ENCODE data around the gene STK32B.

STK32B gene

DNA sequence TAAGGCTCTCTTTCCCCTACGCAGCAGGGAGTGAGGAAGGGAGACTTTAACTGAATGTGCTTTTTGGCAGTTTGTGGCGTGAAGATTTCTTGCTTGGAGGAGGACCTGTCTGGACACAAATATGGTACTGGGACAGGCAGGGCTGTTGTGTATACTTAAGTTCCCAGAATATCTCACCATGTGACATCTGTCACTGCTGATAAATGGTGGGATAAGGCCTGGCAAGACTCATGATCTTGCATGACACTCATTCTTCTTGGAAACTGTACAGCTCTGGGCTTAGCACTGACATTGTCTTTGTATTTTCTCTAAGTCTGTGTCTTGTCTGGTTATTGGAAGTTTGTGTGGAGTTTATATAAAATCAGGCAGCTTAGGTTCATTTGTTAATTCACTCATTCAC lies 93.1 kb downstream of the STK32B start:
- Histone ChIP-seq H3K4me1 (no peaks in the 10 kb centered on the region), H3K9me3 (no peaks in the 10 kb centered on the region), H3K36me3 (no peaks in the 10 kb centered on the region), H3K4me3 (no peak overlapping the region), H3K27ac (no peak overlapping the region), H3K27me3 (no peaks in the 10 kb centered on the region)
- TF ChIP-seq, protein P1, sequence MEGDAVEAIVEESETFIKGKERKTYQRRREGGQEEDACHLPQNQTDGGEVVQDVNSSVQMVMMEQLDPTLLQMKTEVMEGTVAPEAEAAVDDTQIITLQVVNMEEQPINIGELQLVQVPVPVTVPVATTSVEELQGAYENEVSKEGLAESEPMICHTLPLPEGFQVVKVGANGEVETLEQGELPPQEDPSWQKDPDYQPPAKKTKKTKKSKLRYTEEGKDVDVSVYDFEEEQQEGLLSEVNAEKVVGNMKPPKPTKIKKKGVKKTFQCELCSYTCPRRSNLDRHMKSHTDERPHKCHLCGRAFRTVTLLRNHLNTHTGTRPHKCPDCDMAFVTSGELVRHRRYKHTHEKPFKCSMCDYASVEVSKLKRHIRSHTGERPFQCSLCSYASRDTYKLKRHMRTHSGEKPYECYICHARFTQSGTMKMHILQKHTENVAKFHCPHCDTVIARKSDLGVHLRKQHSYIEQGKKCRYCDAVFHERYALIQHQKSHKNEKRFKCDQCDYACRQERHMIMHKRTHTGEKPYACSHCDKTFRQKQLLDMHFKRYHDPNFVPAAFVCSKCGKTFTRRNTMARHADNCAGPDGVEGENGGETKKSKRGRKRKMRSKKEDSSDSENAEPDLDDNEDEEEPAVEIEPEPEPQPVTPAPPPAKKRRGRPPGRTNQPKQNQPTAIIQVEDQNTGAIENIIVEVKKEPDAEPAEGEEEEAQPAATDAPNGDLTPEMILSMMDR (IDR thresholded peaks at IDR 0.05): no peak
- DNase-seq: no peak
- intact Hi-C loops (cut with DNase I; ENCODE audit: low total_unique reads): no loop called here

DNA sequence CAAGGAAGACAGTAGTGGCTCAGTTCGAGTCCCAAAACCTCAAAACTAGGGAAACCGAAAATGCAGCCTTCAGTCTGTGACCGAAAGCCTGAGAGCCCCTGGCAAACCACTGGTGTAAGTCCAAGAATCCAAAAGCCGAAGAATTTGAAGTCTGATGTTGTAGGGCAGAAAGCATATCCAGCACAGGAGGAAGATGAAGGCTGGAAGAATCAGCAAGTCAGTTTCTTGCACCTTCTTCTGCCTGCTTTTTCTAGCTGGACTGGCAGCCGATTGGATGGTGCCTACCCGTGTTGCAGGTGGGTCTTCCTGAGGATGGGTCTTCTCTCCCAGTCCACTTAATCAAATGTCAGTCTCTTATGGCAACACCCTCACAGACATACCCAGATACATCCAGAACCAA lies 95.0 kb downstream of the STK32B start:
- TF ChIP-seq, protein P1 (IDR thresholded peaks at IDR 0.05): no peak
- intact Hi-C loops (cut with DNase I; ENCODE audit: low total_unique reads): no loop called here
- Histone ChIP-seq H3K27me3 (no peaks in the 10 kb centered on the region), H3K36me3 (no peaks in the 10 kb centered on the region), H3K9me3 (no peaks in the 10 kb centered on the region), H3K27ac (no peak overlapping the region), H3K4me3 (no peak overlapping the region), H3K4me1 (no peaks in the 10 kb centered on the region)
- DNase-seq: no peak

DNA sequence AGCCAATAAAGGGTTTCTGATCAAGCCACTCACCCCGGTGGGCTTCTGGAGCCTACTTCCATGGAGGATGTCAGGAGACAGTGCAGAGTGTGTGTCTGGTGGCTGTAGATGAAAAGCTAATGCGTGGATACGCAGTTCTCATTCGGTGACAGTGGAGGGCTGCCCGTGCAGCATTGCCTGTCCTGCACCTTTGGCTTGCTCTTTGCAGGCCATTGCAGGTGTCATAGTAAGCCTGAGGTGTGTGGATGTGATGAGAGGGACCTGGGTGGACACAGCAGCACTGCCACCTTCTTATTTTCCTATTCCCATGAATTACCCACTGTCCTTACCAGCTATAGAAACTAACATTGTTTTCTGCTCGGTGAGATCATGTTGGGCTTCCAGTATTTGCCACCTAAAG lies 101.2 kb downstream of the STK32B start:
- H3K4me3 ChIP-seq: no peak overlapping the region
- H3K4me1 ChIP-seq: no peaks in the 10 kb centered on the region
- no peak overlapping the region for H3K27ac ChIP-seq
- H3K27me3 ChIP-seq: no peaks in the 10 kb centered on the region
- no peaks in the 10 kb centered on the region for H3K36me3 ChIP-seq
- TF ChIP-seq, protein P1 (IDR thresholded peaks at IDR 0.05): no peak
- H3K9me3 ChIP-seq: no peaks in the 10 kb centered on the region
- no peak for DNase-seq
- intact Hi-C loops (cut with DNase I; ENCODE audit: low total_unique reads): no loop called here

DNA sequence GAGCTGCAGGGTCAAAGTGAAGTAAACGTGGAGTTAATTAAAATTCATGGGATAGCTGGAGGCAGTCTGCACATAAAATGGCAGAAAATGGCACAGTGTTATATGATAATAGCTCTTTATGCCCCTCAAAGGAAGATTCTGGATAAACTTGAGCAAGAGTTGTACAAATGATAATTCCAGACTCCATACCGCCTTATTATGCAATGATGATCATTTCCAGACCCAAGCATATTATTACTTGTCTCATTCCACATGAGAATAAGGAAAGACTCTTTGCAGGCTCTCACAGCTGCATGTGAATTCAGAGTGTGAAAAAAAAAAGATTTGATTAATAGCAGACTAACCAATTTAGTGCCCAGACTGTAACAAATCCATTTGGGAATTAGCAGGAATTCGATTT lies 105.4 kb downstream of the STK32B start:
- no peak for DNase-seq
- H3K27ac ChIP-seq: no peak overlapping the region
- H3K27me3 ChIP-seq: no peaks in the 10 kb centered on the region
- no peaks in the 10 kb centered on the region for H3K36me3 ChIP-seq
- peaks cover 0 to 3% (median 0%) of the 10 kb centered on the region in 4 donors for H3K4me1 ChIP-seq
- intact Hi-C loops (cut with DNase I; ENCODE audit: low total_unique reads): no loop called here
- TF ChIP-seq, protein P1 (IDR thresholded peaks at IDR 0.05): no peak
- H3K9me3 ChIP-seq: no peaks in the 10 kb centered on the region
- H3K4me3 ChIP-seq: no peak overlapping the region

DNA sequence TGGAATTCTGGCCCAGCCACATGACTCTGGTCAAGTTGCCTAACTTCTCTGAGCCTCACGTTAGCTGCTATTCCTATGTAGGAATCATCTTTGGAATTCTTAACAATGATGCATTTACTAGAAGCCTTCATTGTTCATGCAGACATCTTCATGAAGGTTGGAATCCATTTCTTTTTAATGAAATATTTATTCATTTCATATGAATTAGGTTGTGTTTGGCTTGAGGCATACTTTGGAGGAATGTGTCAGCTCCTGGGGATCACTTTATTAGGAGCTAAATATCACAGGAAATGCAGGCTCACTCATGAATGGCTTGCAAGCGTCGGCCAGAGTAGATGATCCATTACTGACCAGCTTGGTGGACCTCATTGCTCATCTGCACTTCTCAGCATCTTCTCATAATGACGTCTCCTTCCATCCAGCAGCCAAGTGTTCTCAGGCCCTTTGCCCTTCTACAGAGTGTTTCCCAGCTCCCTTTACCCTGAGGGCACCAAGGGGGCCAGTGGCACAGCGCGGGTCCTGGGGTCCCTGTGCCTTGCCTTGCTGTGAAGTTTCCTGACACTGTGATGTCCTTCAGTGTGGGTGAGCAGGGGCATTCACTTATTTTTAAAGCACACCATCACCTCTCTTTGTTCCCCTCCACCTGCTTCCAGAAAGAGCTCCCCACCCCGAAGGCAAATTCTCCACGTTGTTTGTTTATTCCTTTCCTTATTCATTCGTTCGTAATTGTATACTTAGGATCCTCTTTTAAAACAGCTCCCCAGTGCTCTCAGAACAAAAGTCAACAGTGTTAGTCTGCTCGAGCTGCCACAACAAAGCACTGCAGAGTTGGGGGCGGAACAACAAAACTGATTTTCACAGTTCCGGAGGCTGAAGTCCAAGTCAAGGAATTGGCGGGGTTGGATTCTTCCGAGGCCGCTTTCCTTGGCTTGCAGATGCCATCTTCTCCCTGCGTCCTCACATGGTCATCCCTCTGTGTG lies 106.8 kb downstream of the STK32B start:
- Histone ChIP-seq H3K4me1 (peaks cover 0 to 3% (median 0%) of the 10 kb centered on the region in 4 donors), H3K4me3 (no peak overlapping the region), H3K9me3 (no peaks in the 10 kb centered on the region), H3K27me3 (no peaks in the 10 kb centered on the region), H3K27ac (no peak overlapping the region), H3K36me3 (no peaks in the 10 kb centered on the region)
- intact Hi-C loops (cut with DNase I; ENCODE audit: low total_unique reads): no loop called here
- TF ChIP-seq, protein P1 (IDR thresholded peaks at IDR 0.05): no peak
- no peak for DNase-seq
